Gastroesophageal sphincter (tissue), 4 donors: ENCODE data around the gene CD320. TPM values are rescaled to one million over a fixed set of nuclear protein-coding genes. Genes with fewer than 3 reads are reported as not detected.
"Not testable (repeated sequence)": the region's sequence is repeated elsewhere in the genome, so short reads cannot be mapped to it uniquely, and the experiment has no call there.

ENCODE experiments used
- ATAC-seq: fragments of 150-250 bp; one replicate; pipeline ENCODE4 v1.9.1; 2016; ENCODE audit warnings: mild to moderate bottlenecking, moderate library complexity
- H3K27ac ChIP-seq, 4 donors: fragments of 200-600 bp; sonication (generic) in 3 of 4; 1 replicate in 3 of 4; 2 replicates in 1 of 4; pipeline ENCODE4 v1.5.1; 2016 to 2019
- H3K27me3 ChIP-seq: fragments of 200-600 bp; sonication (generic); one replicate; pipeline ENCODE4 v1.5.1; 2019
- H3K36me3 ChIP-seq, 2 donors: fragments of 200-600 bp; sonication (generic); one replicate each; pipeline ENCODE4 v1.5.1; 2019; ENCODE audit warnings: control low read depth in 1 of 2
- H3K4me1 ChIP-seq, 3 donors: fragments of 200-600 bp; sonication (generic); 1 replicate in 2 of 3; 2 replicates in 1 of 3; pipeline ENCODE4 v1.5.1; 2016 to 2019; ENCODE audit warnings: control low read depth in 2 of 3
- H3K4me3 ChIP-seq, 2 donors: fragments of 200-600 bp; sonication (generic); one replicate each; pipeline ENCODE4 v1.5.1; 2019; ENCODE audit warnings: mild to moderate bottlenecking in 1 of 2, moderate library complexity in 1 of 2
- H3K9me3 ChIP-seq, 3 donors: fragments of 200-600 bp; sonication (generic); one replicate each; pipeline ENCODE4 v1.5.1; 2017 to 2019; ENCODE audit warnings: control low read depth in 2 of 3
- CTCF ChIP-seq, 4 experiments: fragments of 200-600 bp in 2 of 4; fragments of 450-650 bp in 2 of 4; sonication (generic) in 1 of 4; IDR thresholded peaks; one replicate each; pipeline ENCODE4 v1.5.1; 2017 to 2019; ENCODE audit warnings: antibody characterized with exemption in 4 of 4, mild to moderate bottlenecking in 2 of 4, moderate library complexity in 2 of 4
- EP300 ChIP-seq: sonication (generic); formaldehyde crosslinking; IDR thresholded peaks from one replicate; pipeline ENCODE4 v1.6.1; 2017; ENCODE audit warnings: antibody characterized with exemption, mild to moderate bottlenecking
- POLR2A ChIP-seq, 2 donors: fragments of 450-650 bp; IDR thresholded peaks; one replicate each; pipeline ENCODE4 v1.6.1; 2017; ENCODE audit warnings: antibody characterized with exemption in 2 of 2, mild to moderate bottlenecking in 2 of 2, moderate library complexity in 1 of 2
- POLR2AphosphoS5 ChIP-seq: sonication (generic); formaldehyde crosslinking; IDR thresholded peaks from one replicate; pipeline ENCODE4 v1.6.1; 2017; ENCODE audit warnings: antibody characterized with exemption
- WGBS, 2 donors: methylation state at CpG; one replicate each; pipeline ENCODE4 v1.1.5; 2018; ENCODE audit warnings: low coverage in 1 of 2; 5-methylcytosine and 5-hydroxymethylcytosine counted together
- total RNA-seq, 4 donors: library from RNA; depleted of rRNA; stranded (reverse); fragments of >200 nt; gene quantifications; one replicate each; pipeline ENCODE4 v1.1.0, GENCODE V29; 2016

CD320 gene
- total RNA-seq, 4 donors from 2014 or later, result 25.4 to 58.5 (median 40.8) TPM

DNA sequence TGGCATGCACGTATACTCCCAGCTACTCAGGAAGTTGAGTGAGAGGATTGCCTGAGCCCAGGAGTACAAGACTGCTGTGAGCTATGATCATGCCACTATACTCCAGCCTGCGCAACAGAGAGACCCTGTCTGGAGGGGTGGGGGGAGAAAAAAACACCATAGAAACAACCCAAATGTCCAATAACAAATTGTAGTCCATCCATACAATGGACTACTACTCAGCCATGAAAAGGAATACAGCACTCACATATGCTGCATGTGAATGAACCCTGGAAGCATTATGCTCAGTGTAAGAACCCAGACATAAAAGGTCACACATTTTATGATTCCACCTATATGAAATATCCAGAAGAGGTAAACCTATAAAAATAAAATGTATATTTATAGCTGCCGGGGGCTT lies 42.3 kb downstream of the CD320 start:
- Histone ChIP-seq H3K4me1 (peaks cover 0 to 12% (median 0%) of the 10 kb centered on the region in 3 donors), H3K27me3 (no peaks in the 10 kb centered on the region), H3K27ac (no peak overlapping the region), H3K9me3 (no peaks in the 10 kb centered on the region), H3K36me3 (peaks cover 0 to 19% of the 10 kb centered on the region in 2 donors), H3K4me3 (no peak overlapping the region)
- TF ChIP-seq POLR2A (IDR thresholded peaks at IDR 0.05) (no peak), POLR2AphosphoS5 (no peak), EP300 (no peak), CTCF (IDR thresholded peaks at IDR 0.05) (no peak)
- 82 to 100% methylated on average over 2 to 3 of the region's 3 CpGs for WGBS, 2 donors
- no peak for ATAC-seq

- H3K36me3 ChIP-seq, result peaks cover 0 to 27% of the 10 kb centered on the region in 2 donors
- not testable (repeated sequence) for ATAC-seq, H3K9me3 ChIP-seq, H3K27ac ChIP-seq, H3K27me3 ChIP-seq, H3K4me1 ChIP-seq, H3K4me3 ChIP-seq
- WGBS, 2 donors, result 67 to 68% methylated on average over 3 of the region's 4 CpGs
These were observed 43.9 kb downstream of the CD320 start for GRCh38 chr19:8264248-8264647.

GRCh38 chr19:8262431-8262830 lies 45.7 kb downstream of the CD320 start:
- WGBS, 2 donors, result no CpG with 5 or more reads among the region's 6 CpGs
- peaks cover 0 to 45% of the 10 kb centered on the region in 2 donors for H3K36me3 ChIP-seq
- no peak overlapping the region for H3K27ac ChIP-seq
- ATAC-seq, result no peak
- no peak for TF ChIP-seq EP300
- TF ChIP-seq CTCF (IDR thresholded peaks at IDR 0.05), result no peak
- TF ChIP-seq POLR2AphosphoS5, result no peak
- TF ChIP-seq POLR2A (IDR thresholded peaks at IDR 0.05), result no peak
- no peaks in the 10 kb centered on the region for H3K9me3 ChIP-seq
- H3K27me3 ChIP-seq, result no peaks in the 10 kb centered on the region
- no peaks in the 10 kb centered on the region for H3K4me1 ChIP-seq
- H3K4me3 ChIP-seq, result no peak overlapping the region

DNA sequence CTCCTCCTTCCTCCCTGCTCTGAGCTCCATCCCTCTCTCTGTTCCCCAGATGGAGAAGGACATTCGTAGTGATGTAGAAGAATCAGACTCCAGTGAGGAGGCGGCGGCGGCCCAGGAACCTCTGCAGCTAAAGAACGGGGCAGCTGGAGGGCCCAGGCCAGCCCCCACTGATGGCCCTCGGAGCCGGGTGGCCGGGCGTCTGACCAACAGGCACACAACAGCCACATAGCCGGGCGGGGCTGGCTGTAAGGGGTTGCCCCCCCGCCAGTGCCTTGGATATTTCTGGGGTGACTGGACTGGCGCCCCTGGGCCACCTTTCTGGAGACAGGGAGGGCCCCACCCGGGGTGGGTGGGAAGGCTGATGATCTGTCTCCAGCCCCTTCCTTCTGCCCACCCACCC lies 46.3 kb downstream of the CD320 start:
- Histone ChIP-seq H3K36me3 (peaks cover 0 to 51% of the 10 kb centered on the region in 2 donors), H3K4me3 (no peak overlapping the region), H3K27me3 (no peaks in the 10 kb centered on the region), H3K27ac (no peak overlapping the region), H3K4me1 (no peaks in the 10 kb centered on the region), H3K9me3 (no peaks in the 10 kb centered on the region)
- TF ChIP-seq CTCF (IDR thresholded peaks at IDR 0.05) (no peak), POLR2AphosphoS5 (no peak), EP300 (no peak), POLR2A (IDR thresholded peaks at IDR 0.05) (no peak)
- no peak for ATAC-seq
- 80% methylated on average over 1 of the region's 14 CpGs; no CpG with 5 or more reads in 1 of the 2 donors for WGBS, 2 donors

DNA sequence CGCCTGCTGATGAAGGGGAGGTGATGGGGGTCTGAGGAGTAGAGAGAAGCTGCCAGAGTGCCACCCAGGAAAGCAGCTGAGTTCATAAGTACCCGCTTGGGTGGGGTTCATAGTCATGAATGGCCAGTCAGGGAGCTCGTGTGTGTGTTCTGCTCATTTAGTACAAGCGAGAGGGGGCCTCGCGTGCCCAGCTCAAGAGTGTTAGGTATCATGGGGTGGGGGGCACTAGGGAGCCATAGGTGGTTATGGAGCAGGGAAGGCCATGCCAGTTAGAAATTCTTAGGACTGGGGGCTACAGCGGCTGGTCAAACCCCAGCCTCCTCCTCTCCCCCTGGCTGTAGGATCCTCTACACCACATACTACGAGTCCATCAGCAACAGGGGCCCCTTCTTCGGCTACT lies 46.8 kb downstream of the CD320 start:
- H3K27me3 ChIP-seq, result no peaks in the 10 kb centered on the region
- WGBS, 2 donors, result 83 to 84% methylated on average over 2 to 3 of the region's 9 CpGs
- H3K9me3 ChIP-seq, result no peaks in the 10 kb centered on the region
- no peak overlapping the region for H3K4me3 ChIP-seq
- TF ChIP-seq EP300 (no peak), POLR2AphosphoS5 (no peak), CTCF (IDR thresholded peaks at IDR 0.05) (no peak), POLR2A (IDR thresholded peaks at IDR 0.05) (no peak)
- peaks cover 0 to 56% of the 10 kb centered on the region in 2 donors for H3K36me3 ChIP-seq
- H3K27ac ChIP-seq, result no peak overlapping the region
- ATAC-seq, result peak; percentile 29
- H3K4me1 ChIP-seq, result no peaks in the 10 kb centered on the region
